SK-N-DZ (cell line): ENCODE measurements around the gene IRX4.

ENCODE experiments used
- DNase-seq: peaks from one replicate; pipeline ENCODE4 v3.0.0-alpha.2; 2015; ENCODE audit warnings: low spot score

Gene IRX4

GRCh38 chr5:1836891-1837880, 45.5 kb downstream of the IRX4 start:
- DNase-seq: no peak

DNA sequence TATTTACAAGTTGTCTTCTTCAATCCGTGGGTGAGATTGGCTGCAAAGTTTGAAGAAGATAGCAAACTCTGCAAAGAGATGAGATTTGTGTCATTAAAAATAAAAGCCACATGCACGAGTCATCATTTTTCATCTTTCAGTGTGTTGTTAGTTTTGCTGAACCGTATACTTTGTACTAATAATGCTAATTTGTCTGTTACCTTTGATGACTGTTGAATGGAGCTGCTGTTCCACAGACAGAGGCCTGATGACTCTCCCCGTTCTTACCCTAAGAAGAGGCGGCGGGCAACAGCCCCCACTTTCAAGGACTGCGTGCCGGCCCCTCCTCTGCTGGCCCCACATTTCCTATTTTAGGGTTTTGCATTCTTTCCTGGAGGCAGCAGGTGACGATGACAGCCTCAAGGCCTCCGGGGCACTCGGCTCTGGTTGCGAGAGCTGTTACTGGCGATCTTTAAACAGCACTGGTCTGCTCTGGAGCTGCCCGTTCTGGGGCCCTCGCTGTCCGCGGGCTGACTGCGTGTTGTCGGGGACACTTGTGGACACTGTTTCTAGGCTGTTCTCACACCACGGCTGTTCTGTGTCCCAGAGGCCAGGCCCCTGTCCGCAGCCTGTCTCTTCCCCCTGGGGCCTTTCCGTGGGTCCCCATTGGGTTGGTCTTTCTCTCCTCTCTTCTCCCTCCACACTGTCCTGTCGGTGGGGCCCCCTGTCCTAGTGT, 46.4 kb downstream of the IRX4 start:
- no peak for DNase-seq

GRCh38 chr5:1835431-1835830, 47.3 kb downstream of the IRX4 start:
- DNase-seq: no peak

- no peak for DNase-seq
Measured at GRCh38 chr5:1834721-1835429, 47.9 kb downstream of the IRX4 start.

- DNase-seq: no peak
Measured at GRCh38 chr5:1834022-1834551, 48.6 kb downstream of the IRX4 start.

DNA sequence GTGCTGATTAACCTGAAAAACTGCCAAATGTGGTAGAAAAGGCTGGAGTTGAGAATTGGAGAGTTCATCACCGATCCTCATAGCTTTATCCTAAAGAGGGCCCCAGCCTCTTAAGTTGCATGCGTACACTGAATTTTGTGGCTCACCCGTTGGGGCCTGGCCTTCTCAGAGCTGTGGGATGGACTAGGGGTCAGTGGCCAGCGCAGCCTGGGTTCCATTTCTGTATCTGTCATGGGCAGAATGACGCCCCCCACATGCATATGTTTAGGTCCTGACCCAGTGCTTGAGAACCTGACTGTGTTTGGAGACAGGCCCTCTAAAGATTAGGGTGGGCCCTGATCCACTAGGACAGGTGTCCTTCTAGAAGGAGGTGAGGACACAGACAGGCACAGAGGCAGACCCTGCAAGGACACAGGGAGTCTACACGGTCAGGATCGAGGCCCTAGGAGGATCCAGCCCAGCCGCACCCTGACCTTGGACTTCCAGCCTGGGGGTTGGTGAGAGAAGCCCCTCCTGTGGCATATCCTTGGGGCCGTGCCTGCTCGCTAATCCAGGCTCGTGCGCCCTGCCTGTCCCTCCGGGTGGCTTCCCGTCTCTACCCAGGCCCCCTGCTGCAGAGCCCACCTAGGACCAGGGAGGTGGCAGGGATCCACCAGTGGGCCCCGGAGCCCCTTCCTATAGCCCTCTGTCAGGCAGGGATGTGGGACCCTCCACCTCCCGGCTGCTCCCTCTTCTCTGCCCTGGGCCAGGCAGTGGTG, 49.3 kb downstream of the IRX4 start:
- no peak for DNase-seq

GRCh38 chr5:1832511-1833250, 50.0 kb downstream of the IRX4 start:
- no peak for DNase-seq

GRCh38 chr5:1831677-1832313, 50.9 kb downstream of the IRX4 start:
- no peak for DNase-seq

- DNase-seq: no peak
Measured at GRCh38 chr5:1831257-1831656, 51.5 kb downstream of the IRX4 start.

DNA sequence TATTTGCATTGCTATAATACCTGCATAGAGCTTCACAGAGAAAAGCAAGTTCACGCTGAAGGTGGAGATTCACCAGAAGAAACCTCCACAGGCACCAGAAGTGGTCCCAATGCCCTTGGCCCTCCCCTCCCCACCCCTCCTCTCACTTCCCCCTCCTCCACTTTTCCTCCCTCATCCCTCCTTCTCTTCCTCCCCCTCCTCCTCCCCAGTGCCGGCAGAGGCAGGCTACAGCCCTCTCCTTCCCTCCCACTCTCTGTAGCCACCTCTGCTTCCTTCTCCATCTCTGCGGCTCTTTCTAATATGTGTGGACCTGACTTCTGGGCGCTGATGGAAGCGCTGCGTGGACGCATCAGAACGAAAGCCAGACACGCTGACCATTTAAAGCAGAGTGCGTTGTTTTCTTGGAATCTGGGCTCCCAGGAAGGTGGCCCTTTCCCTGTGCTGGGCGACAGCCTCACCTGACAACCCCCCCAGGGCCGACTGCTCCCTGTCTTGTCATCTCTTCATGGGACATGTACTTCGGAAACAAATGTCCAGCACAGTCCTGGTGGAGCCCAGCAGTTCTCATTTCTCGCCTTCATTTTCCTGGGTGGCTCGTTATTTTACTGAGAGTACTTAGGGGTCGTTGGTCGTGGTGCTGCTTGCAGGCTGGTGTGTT, 52.0 kb downstream of the IRX4 start:
- no peak for DNase-seq

GRCh38 chr5:1827886-1828397, 54.8 kb downstream of the IRX4 start:
- no peak for DNase-seq
